Endothelial cell of umbilical vein (primary cell): ENCODE data around the gene EMX1. TPM values are rescaled to one million over a fixed set of nuclear protein-coding genes. Genes with fewer than 3 reads are reported as not detected.

Experiments used
- BruUV-seq: library from RNA; stranded (reverse); fragments of 400-500 nt; replicated peaks from 2 replicates; lab custom pipeline; 2021; lab: Mats Ljungman, UMichigan
- CTCF ChIA-PET: fragments of 300-600, 350-600 bp; sonication (Branson Sonifier 250); formaldehyde crosslinking; loops from one replicate; lab custom pipeline; 2021; ENCODE audit warnings: antibody characterized with exemption, inconsistent platforms; lab: Charles Lee
- POLR2A ChIA-PET: fragments of 300-600, 350-600 bp; sonication (Branson Sonifier 250); formaldehyde crosslinking; loops from one replicate; lab custom pipeline; 2021; ENCODE audit warnings: antibody characterized with exemption, inconsistent platforms; lab: Charles Lee
- DNase-seq: peaks from one replicate; pipeline ENCODE4 v3.0.0-alpha.2; 2011; ENCODE audit warnings: low read depth, low spot score
- FAIRE-seq: peaks from 2 replicates; lab custom pipeline; 2011; peaks lifted over from hg19 to GRCh38; lab: Jason Lieb, UNC
- H2AFZ ChIP-seq: 2 replicates; pipeline ENCODE4 v1.6.0; 2012; ENCODE audit warnings: low read depth, low read length, control low read depth, inconsistent platforms
- H3K27ac ChIP-seq: 2 replicates; pipeline ENCODE4 v1.5.1; 2011; ENCODE audit warnings: low read depth, mild to moderate bottlenecking, control low read depth, low read length, moderate library complexity; ENCODE audit not compliant: insufficient read depth
- H3K27me3 ChIP-seq, 2 experiments: 2 replicates each; pipeline versions ENCODE4 v1.6.0 to v1.6.1; 2011; ENCODE audit warnings: low read length in 2 of 2, mixed read lengths in 1 of 2; ENCODE audit not compliant: control insufficient read depth in 2 of 2, insufficient read depth in 2 of 2
- H3K36me3 ChIP-seq, 2 experiments: 2 replicates in 1 of 2; 3 replicates in 1 of 2; pipeline ENCODE4 v1.5.1; 2011; ENCODE audit warnings: low read length in 2 of 2, mild to moderate bottlenecking in 1 of 2, moderate library complexity in 1 of 2; ENCODE audit not compliant: control insufficient read depth in 2 of 2, insufficient read depth in 2 of 2; ENCODE audit errors: extremely low read depth in 1 of 2
- H3K4me1 ChIP-seq: 3 replicates; pipeline ENCODE4 v1.5.1; 2011; ENCODE audit warnings: mild to moderate bottlenecking, low read length; ENCODE audit not compliant: control insufficient read depth, insufficient read depth; ENCODE audit errors: extremely low read depth
- H3K4me2 ChIP-seq: 2 replicates; pipeline ENCODE4 v1.6.1; 2011; ENCODE audit warnings: low read length, control low read depth, mixed read lengths; ENCODE audit not compliant: insufficient read depth
- H3K4me3 ChIP-seq, 3 experiments: fragments of 200-600 bp in 1 of 3; sonication (generic), shearing (Covaris generic) in 1 of 3; replicated peaks in 1 of 3; 2 replicates each; pipeline ENCODE4 v1.5.1; 2011 to 2016; ENCODE audit warnings: control low read depth in 3 of 3, low read length in 3 of 3, mild to moderate bottlenecking in 2 of 3, inconsistent platforms in 1 of 3, low read depth in 1 of 3, moderate library complexity in 1 of 3; ENCODE audit not compliant: insufficient read depth in 1 of 3
- H3K79me2 ChIP-seq: 2 replicates; pipeline ENCODE4 v1.6.0; 2012; ENCODE audit warnings: low read length, inconsistent platforms; ENCODE audit not compliant: control insufficient read depth, insufficient read depth
- H3K9ac ChIP-seq: replicated peaks from 2 replicates; pipeline ENCODE3; 2011; ENCODE audit warnings: low read length, control low read depth; ENCODE audit not compliant: insufficient read depth; ENCODE audit errors: extremely low read depth
- H3K9me1 ChIP-seq: replicated peaks from 3 replicates; pipeline ENCODE4 v1.6.0; 2011; ENCODE audit warnings: mild to moderate bottlenecking, low read length; ENCODE audit not compliant: control insufficient read depth, insufficient read depth; ENCODE audit errors: extremely low read depth
- H3K9me3 ChIP-seq: replicated peaks from 2 replicates; pipeline ENCODE4 v1.5.1; 2012; ENCODE audit warnings: low read length, inconsistent platforms; ENCODE audit not compliant: control insufficient read depth, insufficient read depth
- H4K20me1 ChIP-seq: replicated peaks from 2 replicates; pipeline ENCODE3; 2011; ENCODE audit warnings: mild to moderate bottlenecking, low read length; ENCODE audit not compliant: control insufficient read depth, insufficient read depth; ENCODE audit errors: extremely low read depth
- CTCF ChIP-seq, 2 donors: IDR thresholded peaks; 1 replicate in 1 of 2; 2 replicates in 1 of 2; pipeline ENCODE4 v1.5.1; 2011; ENCODE audit warnings: low read length in 2 of 2, mild to moderate bottlenecking in 2 of 2, moderate library complexity in 2 of 2, control low read depth in 1 of 2, inconsistent platforms in 1 of 2, low read depth in 1 of 2; ENCODE audit not compliant: insufficient read depth in 1 of 2; ENCODE audit errors: extremely low read depth in 1 of 2
- EZH2 ChIP-seq: IDR thresholded peaks from 2 replicates; pipeline ENCODE4 v1.6.1; 2012; ENCODE audit warnings: borderline replicate concordance, low read depth, mild to moderate bottlenecking, moderate library complexity, low read length, inconsistent platforms; ENCODE audit not compliant: severe bottlenecking
- FOS ChIP-seq: IDR thresholded peaks from 2 replicates; pipeline ENCODE4 v1.6.1; 2011; ENCODE audit warnings: mild to moderate bottlenecking, low read length, moderate library complexity, borderline replicate concordance; ENCODE audit not compliant: insufficient read depth
- GATA2 ChIP-seq: IDR thresholded peaks from 2 replicates; pipeline ENCODE4 v1.7.0; 2011; ENCODE audit warnings: low read depth, mild to moderate bottlenecking, moderate library complexity, mixed read lengths, low read length; ENCODE audit not compliant: insufficient read length, insufficient read depth
- JUN ChIP-seq: IDR thresholded peaks from 2 replicates; pipeline ENCODE4 v1.6.1; 2011; ENCODE audit warnings: borderline replicate concordance, low read depth; ENCODE audit not compliant: insufficient read length, insufficient read depth
- MAX ChIP-seq: IDR thresholded peaks from 2 replicates; pipeline ENCODE4 v1.6.1; 2011; ENCODE audit not compliant: insufficient read depth, insufficient read length
- MYC ChIP-seq: IDR thresholded peaks from one replicate; pipeline ENCODE4 v1.6.1; 2011; ENCODE audit warnings: mild to moderate bottlenecking, low read depth, low read length
- POLR2A ChIP-seq: IDR thresholded peaks from 2 replicates; pipeline ENCODE4 v1.6.1; 2012; ENCODE audit warnings: low read depth, mild to moderate bottlenecking, control low read depth, low read length
- POLR2AphosphoS5 ChIP-seq: IDR thresholded peaks from 2 replicates; pipeline ENCODE4 v1.6.1; 2012; ENCODE audit warnings: low read depth, mild to moderate bottlenecking, control low read depth, low read length, moderate library complexity; ENCODE audit not compliant: insufficient read depth
- dilution Hi-C: fragments of 300-500 bp; cut with MboI; formaldehyde crosslinking; loops from one replicate; pipeline ENCODE4 v1.15.0; 2019; ENCODE audit warnings: low sequenced_read_pairs; ENCODE audit not compliant: extremely low pct_ligation_motif_present
- intact Hi-C: fragments of 100-400 bp; cut with micrococcal nuclease; formaldehyde crosslinking; loops from one replicate; pipeline ENCODE4 v1.10.0; 2022
- polyA plus RNA-seq, 4 experiments: library from polyadenylated mRNA; depleted of rRNA in 3 of 4; stranded (reverse) in 3 of 4; unstranded in 1 of 4; fragments of >200 nt; gene quantifications; 2 replicates each; pipeline versions ENCODE4 v1.2.1 to v1.2.3, GENCODE V29; 2011 to 2012; ENCODE audit warnings: missing spikeins in 1 of 4
- total RNA-seq: library from RNA; stranded (reverse); gene quantifications from 2 replicates; pipeline ENCODE4 v1.2.3, GENCODE V29; 2021

EMX1 gene
- total and polyA plus RNA-seq, 2 donors (not counting 3 experiments of a cell fraction or from before 2014, with no cell fraction given): not detected

DNA sequence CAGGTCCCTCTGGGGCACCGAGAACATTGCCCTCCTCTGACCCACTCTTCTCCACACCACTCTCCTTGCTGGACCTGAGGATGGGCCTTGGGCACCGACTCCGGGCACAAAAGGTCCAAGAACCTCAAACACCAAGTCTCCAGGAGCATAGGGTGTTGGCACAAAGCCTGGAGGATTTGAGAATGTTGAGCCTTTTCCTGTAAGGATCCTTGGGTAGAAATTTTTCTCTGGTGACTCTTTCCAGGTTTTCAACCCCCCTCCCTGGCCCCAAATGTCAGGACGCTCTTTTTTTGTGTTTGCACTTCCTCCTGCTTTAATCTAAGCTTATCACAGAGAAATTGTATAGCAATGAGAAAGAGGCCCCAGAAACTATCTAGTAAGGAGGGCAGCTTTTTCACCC is 20.9 kb upstream of the EMX1 start:
- Histone ChIP-seq H3K4me3 (no peak overlapping the region), H3K79me2 (no peaks in the 10 kb centered on the region), H3K9me3 (no peaks in the 10 kb centered on the region), H3K36me3 (peaks cover 0 to 7% of the 10 kb centered on the region in 2 experiments), H4K20me1 (no peaks in the 10 kb centered on the region), H2AFZ (no peak overlapping the region), H3K9me1 (no peaks in the 10 kb centered on the region), H3K9ac (no peak overlapping the region), H3K4me2 (no peak overlapping the region), H3K27ac (no peak overlapping the region), H3K27me3 (peaks cover 5 to 9% of the 10 kb centered on the region in 2 experiments), H3K4me1 (peaks cover 14% of the 10 kb centered on the region)
- ChIA-PET POLR2A (no interaction called here), CTCF (interaction anchor here (1.4 to 10.7 kb wide), 5 partner anchors 16 to 316 kb away, joined by 4 to 261 read pairs (median 178); partner anchors contain the start of gene SMYD5)
- no TSS peak for BruUV-seq
- FAIRE-seq: no peak
- DNase-seq: no peak
- dilution Hi-C loops (no loop called here), intact Hi-C loops (no loop called here)
- TF ChIP-seq EZH2 (no peak), MYC (no peak), POLR2AphosphoS5 (no peak), POLR2A (no peak), CTCF (IDR thresholded peaks at IDR 0.05; ENCODE audit: extremely low read depth in 1 of 2, insufficient read depth in 1 of 2, low read depth in 1 of 2, low read length in 2 of 2) (no peak), MAX (no peak), FOS (no peak), GATA2 (no peak), JUN (no peak)
